Adipocyte (in vitro differentiated cells): ENCODE data around the gene KRTCAP3.

Source experiments
- DNase-seq: peaks from one replicate; pipeline ENCODE4 v3.0.0-alpha.2; 2015; ENCODE audit warnings: low read depth
- H3K27me3 ChIP-seq: replicated peaks from 2 replicates; pipeline ENCODE4 v1.7.0; 2013; ENCODE audit warnings: mild to moderate bottlenecking, low read length, moderate library complexity; ENCODE audit not compliant: control insufficient read depth, insufficient read depth
- H3K36me3 ChIP-seq: 2 replicates; pipeline ENCODE4 v1.7.0; 2013; ENCODE audit warnings: low read length, mild to moderate bottlenecking, moderate library complexity; ENCODE audit not compliant: control insufficient read depth, insufficient read depth, severe bottlenecking
- H3K4me1 ChIP-seq: 2 replicates; pipeline ENCODE4 v1.7.0; 2013; ENCODE audit warnings: mild to moderate bottlenecking, low read length, moderate library complexity; ENCODE audit not compliant: control insufficient read depth, insufficient read depth
- H3K4me3 ChIP-seq: 2 replicates; pipeline ENCODE4 v1.7.0; 2013; ENCODE audit warnings: mild to moderate bottlenecking, low read length, moderate library complexity
- H3K9ac ChIP-seq: 2 replicates; pipeline ENCODE4 v1.7.0; 2013; ENCODE audit warnings: mild to moderate bottlenecking, low read length, moderate library complexity
- H3K9me3 ChIP-seq: 2 replicates; pipeline ENCODE4 v1.7.0; 2013; ENCODE audit warnings: mild to moderate bottlenecking, low read length, moderate library complexity; ENCODE audit not compliant: control insufficient read depth

KRTCAP3 gene

DNA sequence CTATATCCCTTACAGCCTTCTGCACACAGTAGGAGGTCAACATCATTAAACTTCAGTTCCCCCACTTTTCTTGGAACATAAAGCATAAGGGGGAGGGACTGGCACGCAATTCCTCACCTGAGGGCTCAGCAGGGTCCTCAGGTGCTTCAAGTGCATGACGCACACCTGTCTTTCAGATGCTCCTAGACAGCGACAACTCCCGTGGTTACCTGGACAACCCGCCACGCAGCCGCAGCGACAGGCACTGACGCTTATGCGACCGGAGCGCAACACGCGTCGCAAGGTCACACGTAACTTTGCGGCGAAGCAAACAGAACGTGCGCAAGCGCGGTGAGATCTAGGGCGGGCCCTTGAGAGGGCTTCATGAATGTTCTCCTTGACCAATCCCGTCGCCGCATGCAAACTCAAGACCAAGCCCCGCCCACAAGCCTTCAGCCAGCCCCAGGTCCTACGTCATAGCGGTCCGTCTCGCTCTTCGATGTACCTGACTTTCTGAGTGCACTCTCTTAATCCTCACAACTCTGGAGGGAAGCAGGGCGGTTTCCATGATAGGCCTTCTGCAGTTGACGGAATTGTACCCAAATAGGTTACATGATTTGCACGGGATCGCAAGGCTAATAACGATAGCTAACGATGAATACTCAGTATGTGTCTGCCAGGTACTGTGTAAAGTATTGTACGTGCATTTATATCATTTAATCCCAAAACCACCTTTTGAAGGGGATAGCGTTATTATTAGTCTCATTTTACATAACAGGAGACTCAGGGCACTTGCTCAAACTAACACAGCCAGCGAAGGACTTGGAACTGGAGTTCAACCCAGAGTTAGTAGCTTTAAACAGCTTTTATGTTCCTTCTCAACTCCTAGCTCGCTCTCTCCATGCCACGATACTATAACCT lies 47.6 kb downstream of the KRTCAP3 start, which contains the start of gene IFT172:
Gene IFT172, minus strand, starts transcription at position 246 of the 900 bp plus-strand sequence. Its CDS starts 90 bp downstream, at position 156.
- Histone ChIP-seq H3K4me1 (peaks cover 20% of the 10 kb centered on the region), H3K4me3 (peak within 1 kb of the TSS; percentile 86), H3K9ac (peak within 1 kb of the TSS; percentile 84), H3K36me3 (peaks cover 31% of the 10 kb centered on the region), H3K9me3 (no peaks in the 10 kb centered on the region), H3K27me3 (no peaks in the 10 kb centered on the region)
- peak; percentile 100 for DNase-seq

DNA sequence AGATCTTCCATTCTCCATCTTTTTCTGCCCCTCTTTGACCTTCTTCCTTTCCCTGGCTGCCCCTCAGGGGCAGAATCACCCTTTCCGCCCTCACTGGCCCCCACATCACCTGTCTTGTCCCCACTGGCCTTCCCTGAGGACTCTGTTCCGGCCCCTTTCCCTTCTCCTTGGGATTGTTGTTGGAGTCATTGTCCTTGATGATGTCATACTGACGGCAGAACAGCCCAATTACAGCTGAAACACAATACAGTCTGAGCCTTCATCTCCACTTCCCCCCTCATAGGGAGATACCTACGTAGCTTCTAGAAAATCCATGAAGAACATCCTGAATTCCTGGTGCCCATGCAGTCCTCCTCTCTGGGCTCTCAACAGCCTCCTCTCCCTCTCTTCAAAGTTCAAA lies 50.4 kb downstream of the KRTCAP3 start:
- no peak overlapping the region for H3K4me3 ChIP-seq
- peaks cover 24% of the 10 kb centered on the region for H3K36me3 ChIP-seq
- no peaks in the 10 kb centered on the region for H3K9me3 ChIP-seq
- no peaks in the 10 kb centered on the region for H3K27me3 ChIP-seq
- DNase-seq: no peak
- H3K9ac ChIP-seq: no peak overlapping the region
- H3K4me1 ChIP-seq: peaks cover 36% of the 10 kb centered on the region

DNA sequence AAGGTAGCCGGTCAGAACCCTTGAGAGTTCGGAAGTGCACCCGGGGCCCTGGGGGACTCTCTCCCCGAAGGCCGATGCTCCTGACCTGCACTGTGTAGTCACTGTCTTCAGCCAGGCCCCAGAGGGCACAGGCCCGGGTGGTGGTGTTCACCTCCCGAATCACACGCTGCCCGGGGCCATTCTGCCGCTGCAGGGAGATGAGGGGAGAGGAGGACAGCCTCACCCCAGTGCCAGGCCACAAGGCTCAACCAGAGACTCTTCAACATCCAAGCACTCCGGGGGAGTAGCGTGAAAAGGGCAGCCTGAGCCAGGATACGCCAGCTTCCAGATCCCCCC lies 51.7 kb downstream of the KRTCAP3 start:
- no peaks in the 10 kb centered on the region for H3K9me3 ChIP-seq
- no peak for DNase-seq
- H3K9ac ChIP-seq: peak overlapping the region; percentile 88
- H3K4me3 ChIP-seq: peak overlapping the region; percentile 77
- no peaks in the 10 kb centered on the region for H3K27me3 ChIP-seq
- peaks cover 32% of the 10 kb centered on the region for H3K4me1 ChIP-seq
- H3K36me3 ChIP-seq: peaks cover 24% of the 10 kb centered on the region
